OCI-M2 (cell line): ENCODE results near the gene SLC34A1.
"Not testable (repeated sequence)": the region's sequence is repeated elsewhere in the genome, so short reads cannot be mapped to it uniquely, and the experiment has no call there.

Source experiments
- DNase-seq: peaks from one replicate; lab custom pipeline; 2025; ENCODE audit not compliant: unreplicated experiment; lab: John Stamatoyannopoulos, UW

Gene SLC34A1

DNA sequence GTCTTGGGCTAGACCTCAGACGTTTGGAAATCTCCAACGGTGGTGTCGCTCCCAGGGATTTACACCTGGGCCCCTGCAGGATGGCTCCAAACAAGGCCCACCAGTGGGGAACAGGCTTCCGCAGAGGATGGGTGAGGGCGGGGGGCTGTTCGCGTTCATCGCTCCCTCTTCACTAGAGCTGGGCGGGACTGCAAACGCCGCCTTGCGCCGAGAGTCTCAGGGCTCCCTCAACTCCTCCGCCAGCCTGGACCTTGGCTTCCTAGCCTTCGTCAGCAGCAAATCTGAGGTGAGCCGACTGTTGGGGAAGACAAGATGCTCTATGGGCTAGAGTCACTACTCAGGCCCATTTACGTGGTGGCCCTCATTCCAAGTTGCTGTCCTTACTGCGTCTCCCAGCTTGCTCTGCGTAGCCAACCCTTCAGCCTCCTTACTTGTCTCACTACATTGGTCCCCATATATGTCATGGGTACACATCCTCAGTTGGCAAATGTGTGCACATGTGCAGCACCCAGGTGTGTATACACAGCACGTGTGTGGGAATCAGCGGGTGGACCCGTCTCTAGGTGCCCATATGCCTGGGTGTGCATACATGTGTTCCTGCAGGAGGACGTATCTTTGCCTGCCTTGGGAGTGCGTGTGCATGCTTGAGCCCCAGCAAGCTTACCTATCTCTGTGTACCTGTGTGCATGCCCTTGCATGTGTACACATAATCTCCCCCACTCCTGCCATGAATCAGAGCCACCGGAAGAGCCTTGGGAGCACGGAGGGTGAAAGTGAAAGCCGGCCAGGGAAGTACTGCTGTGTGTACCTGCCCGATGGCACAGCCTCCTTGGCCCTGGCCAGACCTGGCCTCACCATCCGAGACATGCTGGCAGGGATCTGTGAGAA is 16.0 kb upstream of the SLC34A1 start:
- DNase-seq = no peak

DNA sequence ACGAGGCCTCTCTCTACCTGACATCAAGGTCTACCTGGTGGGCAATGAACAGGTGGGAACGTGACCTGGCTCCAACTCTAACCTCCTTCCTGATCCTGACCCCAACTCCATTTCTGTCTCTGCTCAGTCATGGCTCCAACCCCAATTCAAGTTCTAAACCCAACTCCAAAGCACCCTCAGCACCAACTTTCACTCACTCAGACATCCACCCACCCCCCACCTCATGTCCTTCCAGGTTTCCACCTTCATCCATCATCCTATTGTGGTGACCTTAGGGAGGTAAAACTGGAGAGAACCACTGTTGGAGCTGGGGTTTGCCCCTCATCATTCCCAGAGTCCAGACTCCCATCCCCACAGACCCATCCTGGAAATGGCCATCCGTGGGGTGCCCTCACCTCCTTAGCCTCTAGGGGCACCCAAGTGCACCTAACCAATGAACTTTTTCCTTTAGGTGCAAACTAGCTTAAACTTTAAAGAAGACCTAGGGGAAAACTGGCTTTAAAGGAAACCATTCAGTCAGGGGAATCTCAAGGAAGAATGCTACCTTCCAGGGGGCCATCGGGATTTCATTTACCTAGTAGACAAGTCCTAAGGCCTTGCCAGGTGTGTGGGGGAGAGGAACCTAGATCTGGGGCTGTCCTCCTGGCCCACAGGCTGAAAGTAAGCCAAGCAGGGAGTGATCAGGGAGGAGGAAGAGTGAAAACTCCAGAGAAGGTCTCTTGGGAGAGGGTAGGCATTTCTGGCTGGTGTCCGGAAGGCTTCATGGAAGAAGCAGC is 15.2 kb upstream of the SLC34A1 start:
- no peak for DNase-seq

GRCh38 chr5:177369645-177370440 is 14.4 kb upstream of the SLC34A1 start:
- DNase-seq = no peak

- no peak for DNase-seq
These were observed 13.6 kb upstream of the SLC34A1 start for GRCh38 chr5:177370488-177371119.

- DNase-seq = no peak
These were observed 12.9 kb upstream of the SLC34A1 start for GRCh38 chr5:177371120-177372033.

GRCh38 chr5:177372034-177372896 is 12.0 kb upstream of the SLC34A1 start:
- DNase-seq = no peak

- no peak for DNase-seq
These were observed 11.3 kb upstream of the SLC34A1 start for GRCh38 chr5:177372910-177373309.

- no peak for DNase-seq
These were observed 10.4 kb upstream of the SLC34A1 start for GRCh38 chr5:177373806-177374205.

DNA sequence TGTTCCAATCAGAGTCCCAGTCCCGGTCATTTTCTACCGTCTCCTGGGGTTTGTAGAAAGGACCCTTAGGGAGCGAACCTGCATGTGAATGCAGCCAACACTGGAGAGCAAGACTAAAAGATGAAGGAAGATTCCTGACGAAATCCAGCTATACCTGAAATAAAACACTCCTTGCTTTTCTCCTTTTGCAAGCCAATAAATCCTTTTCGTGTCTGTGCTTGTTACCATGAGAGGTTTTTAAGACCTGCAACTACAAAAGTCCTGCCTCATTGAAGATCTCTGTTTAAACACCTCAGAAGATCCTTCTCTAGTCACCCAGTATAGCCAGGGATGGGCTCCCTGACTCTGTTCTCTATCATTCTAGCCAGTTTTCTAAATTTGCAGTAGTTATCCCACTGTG is 10.0 kb upstream of the SLC34A1 start:
- no peak for DNase-seq

- not testable (repeated sequence) for DNase-seq
These were observed 8.7 kb upstream of the SLC34A1 start for GRCh38 chr5:177375516-177375915.

DNA sequence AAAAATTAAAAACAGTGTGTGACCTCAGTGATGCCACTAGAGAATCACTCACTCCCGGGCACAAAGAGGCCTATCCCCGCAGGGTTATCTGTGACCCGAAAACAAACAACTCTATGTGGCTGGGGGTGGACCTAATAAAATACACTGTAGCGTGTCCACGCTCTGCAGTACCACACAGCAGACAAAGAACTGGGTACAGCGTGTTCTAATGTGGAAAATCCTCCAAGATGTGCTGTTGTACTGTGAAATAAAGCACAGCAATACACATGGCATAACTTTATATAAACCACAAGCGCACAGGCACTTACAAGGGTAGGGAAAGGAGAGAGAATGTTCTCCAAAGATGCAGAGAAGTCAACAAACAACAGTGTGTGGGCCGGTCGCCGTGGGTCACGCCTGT is 8.1 kb upstream of the SLC34A1 start:
- no peak for DNase-seq

DNA sequence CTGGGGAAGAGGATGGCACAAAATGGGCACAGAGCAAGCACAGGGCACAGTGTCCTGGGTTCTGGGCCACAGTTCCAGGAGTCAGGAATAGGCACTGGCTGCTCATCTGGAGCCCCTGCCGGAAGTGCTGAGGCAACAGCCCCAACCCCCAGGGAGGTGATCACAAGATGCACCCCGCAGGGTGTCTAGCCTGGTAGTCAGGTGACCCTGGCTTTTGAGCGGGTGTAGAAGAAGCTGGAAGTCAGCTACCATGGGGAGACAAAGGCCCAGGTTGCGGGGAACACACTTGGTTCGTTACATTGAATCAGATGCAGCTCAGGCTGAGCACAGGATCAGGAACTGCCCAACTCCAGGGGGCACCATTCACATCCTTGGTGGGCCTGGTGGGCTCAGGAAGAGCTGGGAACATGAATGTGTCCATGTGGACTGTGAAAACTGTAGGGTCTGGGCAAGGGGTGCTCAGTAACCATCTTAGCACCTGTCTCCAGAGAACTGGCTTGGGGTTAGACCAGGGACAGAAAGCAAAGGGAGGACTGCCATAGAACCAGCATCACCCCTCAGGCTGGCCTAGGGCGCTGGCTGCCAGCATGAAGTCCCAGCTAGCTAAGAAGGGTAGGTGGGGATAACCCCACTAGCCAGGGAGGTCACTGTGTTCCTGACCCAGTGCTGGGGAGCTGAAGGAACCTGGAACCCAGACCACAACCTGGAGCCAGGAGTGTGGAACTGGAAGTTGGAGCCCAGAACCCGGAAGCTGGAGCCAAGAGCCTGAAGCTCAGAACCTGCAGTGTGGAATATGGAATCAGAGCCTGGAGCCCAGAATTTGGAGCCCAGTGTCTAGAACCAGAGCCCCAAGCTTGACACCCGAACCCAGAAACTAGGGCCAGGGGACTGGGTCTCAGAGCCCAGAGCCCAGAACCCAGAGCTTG is 6.1 kb upstream of the SLC34A1 start:
- no peak for DNase-seq

DNA sequence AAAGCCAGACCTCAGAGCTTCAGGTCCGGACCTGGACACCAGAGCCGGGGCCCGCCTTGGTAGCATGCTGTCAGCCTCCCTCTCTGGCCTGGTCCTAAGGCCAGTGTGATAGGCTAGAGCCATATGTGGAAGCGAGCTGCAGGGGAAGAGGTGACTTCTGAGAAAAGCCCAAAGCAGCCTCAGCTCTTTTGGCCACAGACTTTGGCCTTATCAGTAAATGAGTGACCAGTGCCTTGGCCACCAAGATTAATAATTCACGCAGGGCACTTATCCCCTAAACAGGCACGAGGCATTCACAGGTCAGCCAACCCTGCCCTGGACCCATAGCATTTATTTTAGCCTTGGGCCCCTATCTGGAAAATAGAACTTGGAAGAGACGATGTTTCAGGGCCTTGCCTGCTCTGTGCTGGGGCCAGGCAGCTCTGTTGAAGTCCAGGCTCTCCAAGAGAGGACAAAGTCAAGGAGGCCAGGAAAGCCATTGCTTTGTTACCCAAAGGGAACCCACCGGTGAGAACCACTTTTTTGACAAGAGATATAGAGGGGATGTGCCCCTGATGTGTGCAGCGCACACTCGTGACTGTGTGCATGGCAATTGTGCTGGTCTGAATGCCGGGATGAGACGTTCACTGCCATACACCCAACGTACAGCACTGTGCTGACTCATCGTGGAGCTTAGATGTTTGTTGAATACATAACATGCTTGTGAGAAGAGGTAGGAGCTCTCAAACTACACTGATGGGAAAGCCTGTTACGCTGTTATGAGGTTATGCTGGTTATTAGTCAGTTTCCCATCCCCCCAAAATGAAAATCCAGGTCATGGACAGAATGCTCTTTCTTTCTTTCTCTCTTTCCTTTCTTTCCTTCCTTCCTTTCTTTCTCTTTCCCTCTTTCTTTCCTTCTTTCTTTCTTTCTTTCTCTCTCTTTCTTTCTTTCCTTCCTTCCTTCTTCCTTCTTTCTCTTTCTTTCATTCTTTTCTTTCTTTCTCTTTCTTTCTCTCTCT is 5.0 kb upstream of the SLC34A1 start:
- no peak for DNase-seq

GRCh38 chr5:177380805-177381126 is 3.5 kb upstream of the SLC34A1 start:
- no peak for DNase-seq

DNA sequence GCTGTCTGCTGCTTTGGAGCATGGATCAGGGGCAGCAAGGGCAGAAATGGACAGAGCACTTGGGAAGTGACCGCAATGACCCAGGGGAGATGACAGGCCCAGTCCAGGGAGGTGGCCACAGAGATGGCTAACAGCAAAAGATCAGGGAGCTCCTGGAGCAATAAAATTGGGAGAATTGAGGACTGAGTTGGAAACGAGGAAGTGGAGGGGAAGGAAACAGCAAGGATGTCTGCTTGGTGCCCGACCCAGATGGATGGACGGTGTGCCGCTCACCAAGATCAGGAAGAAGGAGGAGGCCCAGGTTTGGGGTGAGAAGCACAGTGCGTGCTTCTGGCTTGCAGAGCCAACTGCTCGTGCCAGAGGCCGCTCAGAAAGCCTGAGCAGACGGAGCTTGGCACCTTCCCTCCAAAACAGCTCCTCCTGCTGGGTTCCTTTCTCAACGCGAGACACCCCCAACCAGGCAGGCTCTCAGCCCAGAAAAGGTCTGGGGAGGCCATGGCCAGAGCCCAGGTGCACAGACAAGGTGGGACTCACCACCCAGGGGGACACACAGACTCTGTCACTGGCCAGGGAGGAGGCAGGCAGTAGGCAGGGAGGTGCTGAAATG is 1.7 kb upstream of the SLC34A1 start:
- no peak for DNase-seq

DNA sequence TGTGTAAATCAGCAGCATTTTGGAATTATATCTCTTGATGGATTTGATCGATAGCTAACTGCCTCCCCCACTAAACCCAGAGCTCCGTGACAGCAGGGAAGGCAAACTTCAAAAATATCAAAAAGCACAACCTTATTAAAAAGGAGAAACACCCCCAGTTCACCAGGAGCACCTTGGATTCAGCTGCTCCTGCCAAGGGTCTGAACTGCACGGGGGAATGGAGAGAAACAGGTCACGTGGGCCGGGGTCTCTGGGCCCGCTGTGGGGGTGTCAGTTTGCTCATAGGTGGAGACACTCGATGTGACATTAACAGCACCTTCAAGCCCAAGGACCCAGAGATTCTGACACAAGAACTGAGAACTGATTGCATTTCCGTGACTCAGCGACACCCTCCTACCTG is 1.1 kb upstream of the SLC34A1 start:
- DNase-seq = no peak
